H54 (cell line): ENCODE results near the gene SLC25A44.
"Not testable (repeated sequence)": the region's sequence is repeated elsewhere in the genome, so short reads cannot be mapped to it uniquely, and the experiment has no call there.

ENCODE experiments used
- DNase-seq: peaks from one replicate; pipeline ENCODE4 v3.0.0; 2011; ENCODE audit warnings: low spot score, mixed read lengths; ENCODE audit not compliant: insufficient read length
- FAIRE-seq: peaks from 3 replicates; lab custom pipeline; 2011; peaks lifted over from hg19 to GRCh38; lab: Jason Lieb, UNC
- POLR2A ChIP-seq: IDR thresholded peaks from 2 replicates; pipeline ENCODE4 v1.6.1; 2011; ENCODE audit warnings: low read depth, mild to moderate bottlenecking, low read length

SLC25A44 gene

DNA sequence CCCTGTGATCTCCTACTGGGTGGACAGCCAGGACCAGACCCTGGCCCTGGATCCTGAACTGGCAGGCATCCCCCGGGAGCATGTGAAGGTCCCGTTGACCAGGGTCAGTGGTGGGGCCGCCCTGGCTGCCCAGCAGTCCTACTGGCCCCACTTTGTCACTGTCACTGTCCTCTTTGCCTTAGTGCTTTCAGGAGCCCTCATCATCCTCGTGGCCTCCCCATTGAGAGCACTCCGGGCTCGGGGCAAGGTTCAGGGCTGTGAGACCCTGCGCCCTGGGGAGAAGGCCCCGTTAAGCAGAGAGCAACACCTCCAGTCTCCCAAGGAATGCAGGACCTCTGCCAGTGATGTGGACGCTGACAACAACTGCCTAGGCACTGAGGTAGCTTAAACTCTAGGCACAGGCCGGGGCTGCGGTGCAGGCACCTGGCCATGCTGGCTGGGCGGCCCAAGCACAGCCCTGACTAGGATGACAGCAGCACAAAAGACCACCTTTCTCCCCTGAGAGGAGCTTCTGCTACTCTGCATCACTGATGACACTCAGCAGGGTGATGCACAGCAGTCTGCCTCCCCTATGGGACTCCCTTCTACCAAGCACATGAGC, 17.2 kb upstream of the SLC25A44 start:
- no peak for TF ChIP-seq POLR2A
- DNase-seq (no peak), FAIRE-seq (no peak)

- no peak for FAIRE-seq
- TF ChIP-seq POLR2A: no peak
- no peak for DNase-seq
Observed at GRCh38 chr1:156177919-156178654, 15.8 kb upstream of the SLC25A44 start.

- no peak for FAIRE-seq
Observed at GRCh38 chr1:156180471-156180870, 13.4 kb upstream of the SLC25A44 start.

GRCh38 chr1:156181391-156181924, 12.4 kb upstream of the SLC25A44 start:
- FAIRE-seq, DNase-seq: not testable (repeated sequence)

More at GRCh38 chr1:156180471-156180870, 13.4 kb upstream of the SLC25A44 start:
- no peak for DNase-seq
- TF ChIP-seq POLR2A: no peak

DNA sequence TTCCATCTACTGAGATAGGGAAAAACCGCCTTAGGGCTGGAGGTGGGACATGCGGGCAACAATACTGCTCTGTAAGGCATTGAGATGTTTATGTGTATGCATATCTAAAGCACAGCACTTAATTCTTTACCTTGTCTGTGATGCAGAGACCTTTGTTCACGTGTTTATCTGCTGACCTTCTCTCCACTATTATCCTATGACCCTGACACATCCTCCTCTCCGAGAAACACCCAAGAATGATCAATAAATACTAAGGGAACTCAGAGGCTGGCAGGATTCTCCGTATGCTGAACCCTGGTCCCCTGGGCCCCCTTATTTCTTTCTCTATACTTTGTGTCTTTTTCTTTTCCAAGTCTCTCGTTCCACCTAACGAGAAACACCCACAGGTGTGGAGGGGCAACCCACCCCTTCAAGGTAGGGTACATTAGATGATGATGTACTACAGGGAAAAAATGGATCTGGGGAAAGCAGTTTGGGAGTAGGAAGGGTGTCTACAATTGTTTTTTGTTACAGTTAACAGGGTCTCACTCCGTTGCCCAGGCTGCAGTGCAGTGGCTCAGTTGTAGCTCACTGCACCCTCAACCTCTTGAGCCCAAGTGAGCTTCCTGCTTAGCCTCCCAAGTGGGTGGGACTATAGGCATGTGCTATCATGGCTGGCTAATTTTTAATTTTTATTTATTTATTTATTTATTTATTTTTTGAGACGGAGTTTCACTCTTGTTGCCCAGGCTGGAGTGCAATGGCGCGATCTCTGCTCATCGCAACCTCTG, 11.7 kb upstream of the SLC25A44 start:
- not testable (repeated sequence) for DNase-seq, FAIRE-seq

DNA sequence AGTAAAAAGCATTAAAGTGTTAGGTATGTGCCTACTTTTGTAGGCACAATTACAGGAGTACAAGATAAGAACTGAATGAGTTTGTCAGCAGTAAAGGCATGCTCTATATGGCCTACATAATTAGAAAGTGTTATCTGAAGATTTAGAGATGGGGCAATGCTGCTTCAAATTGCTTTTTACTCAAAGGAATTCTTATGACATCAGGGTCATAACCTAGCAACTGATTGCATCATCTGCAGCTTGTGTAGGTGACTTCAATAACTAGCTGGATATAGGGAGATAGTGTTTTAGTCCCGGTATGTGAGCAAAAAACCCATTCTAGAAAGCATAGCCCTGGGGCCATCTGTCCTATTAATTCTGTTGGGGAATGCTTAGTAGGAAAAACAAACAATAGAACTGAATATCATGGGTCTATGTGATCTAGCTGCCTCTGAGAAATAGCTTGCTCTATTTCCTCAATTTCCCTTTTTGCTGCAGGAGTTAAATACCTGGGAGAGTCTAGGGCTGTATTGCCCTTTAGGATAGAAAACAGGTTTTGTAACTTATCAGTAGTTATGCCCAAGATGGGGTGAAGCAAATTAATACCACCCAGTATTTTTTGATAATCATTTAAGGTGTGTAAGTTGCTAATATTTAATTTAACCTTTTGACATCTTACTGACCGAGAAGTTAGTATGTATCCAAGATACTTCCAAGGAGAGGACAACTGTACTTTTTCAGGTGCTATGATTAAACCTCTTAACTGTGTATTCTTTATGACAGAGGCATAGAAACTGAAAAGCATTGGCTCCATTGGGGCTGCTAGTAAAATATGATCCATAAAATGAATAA, 7.3 kb upstream of the SLC25A44 start:
- not testable (repeated sequence) for DNase-seq, FAIRE-seq

- not testable (repeated sequence) for FAIRE-seq, DNase-seq
Observed at GRCh38 chr1:156190265-156190664, 3.6 kb upstream of the SLC25A44 start.

- no peak for TF ChIP-seq POLR2A
- FAIRE-seq (no peak), DNase-seq (no peak)
Observed at GRCh38 chr1:156191292-156191964, 2.5 kb upstream of the SLC25A44 start.

GRCh38 chr1:156193208-156193487, 756 bp upstream of the SLC25A44 start:
- no peak for FAIRE-seq
- TF ChIP-seq POLR2A: no peak
- DNase-seq: no peak

DNA sequence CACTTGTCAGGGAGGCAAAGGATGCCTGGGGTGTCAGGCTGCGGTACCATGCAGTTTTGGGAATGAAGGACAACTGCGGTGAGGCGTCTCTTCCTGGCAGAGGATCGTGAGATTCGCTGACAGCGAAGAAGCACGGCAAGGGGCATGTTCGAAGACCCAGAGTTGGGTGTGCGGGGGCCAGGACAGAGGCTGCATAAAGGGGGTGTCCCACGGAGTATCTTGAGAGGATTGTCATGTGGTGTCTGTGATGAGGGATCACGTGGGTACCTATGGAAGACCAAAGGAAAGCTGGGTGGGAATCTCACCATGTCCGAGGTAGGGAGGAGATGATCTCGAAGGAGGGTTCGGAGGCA, 372 bp downstream of the SLC25A44 start:
- no peak for TF ChIP-seq POLR2A
- FAIRE-seq (no peak), DNase-seq (no peak)

DNA sequence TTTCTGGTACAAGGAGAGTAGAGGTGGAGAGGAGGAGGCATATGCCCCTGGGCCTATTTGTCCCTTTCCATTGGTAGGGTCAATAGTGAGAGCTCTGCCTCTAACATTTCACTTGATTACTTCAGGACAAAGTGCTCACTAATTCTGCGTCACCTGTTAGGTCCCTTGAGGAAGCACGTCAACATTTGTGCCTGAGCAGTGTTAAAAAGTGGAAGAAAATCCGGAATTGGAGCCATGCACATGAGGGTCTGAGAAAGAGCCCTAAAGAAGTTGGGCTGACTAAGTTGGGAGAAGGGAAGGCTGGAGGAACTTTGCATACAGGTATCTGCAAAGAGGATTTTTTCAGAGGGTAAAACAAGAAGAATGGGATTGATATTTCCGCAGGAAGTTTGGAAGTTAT, 1.9 kb downstream of the SLC25A44 start:
- TF ChIP-seq POLR2A: no peak
- DNase-seq (no peak), FAIRE-seq (no peak)

DNA sequence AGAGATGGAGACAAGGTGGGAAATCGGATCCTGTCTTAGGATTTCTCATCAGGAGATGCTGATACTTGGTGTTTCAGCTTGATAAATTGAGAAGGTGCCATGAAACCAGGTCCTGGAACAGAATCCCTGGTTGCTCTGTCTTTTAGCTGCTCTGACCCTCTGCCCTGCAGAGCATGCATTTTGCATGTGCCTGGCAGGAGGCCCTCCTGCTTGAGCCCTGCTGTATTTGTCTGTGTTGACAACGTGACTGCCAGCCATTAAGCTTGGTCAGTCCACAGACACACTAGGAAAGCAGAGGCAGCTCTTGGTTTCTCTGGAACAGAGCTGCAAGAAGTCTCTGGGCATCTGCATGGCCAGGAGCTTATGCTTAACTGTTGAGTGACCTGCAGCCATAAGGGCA, 2.5 kb downstream of the SLC25A44 start:
- FAIRE-seq: no peak
- TF ChIP-seq POLR2A: no peak
- DNase-seq: no peak

DNA sequence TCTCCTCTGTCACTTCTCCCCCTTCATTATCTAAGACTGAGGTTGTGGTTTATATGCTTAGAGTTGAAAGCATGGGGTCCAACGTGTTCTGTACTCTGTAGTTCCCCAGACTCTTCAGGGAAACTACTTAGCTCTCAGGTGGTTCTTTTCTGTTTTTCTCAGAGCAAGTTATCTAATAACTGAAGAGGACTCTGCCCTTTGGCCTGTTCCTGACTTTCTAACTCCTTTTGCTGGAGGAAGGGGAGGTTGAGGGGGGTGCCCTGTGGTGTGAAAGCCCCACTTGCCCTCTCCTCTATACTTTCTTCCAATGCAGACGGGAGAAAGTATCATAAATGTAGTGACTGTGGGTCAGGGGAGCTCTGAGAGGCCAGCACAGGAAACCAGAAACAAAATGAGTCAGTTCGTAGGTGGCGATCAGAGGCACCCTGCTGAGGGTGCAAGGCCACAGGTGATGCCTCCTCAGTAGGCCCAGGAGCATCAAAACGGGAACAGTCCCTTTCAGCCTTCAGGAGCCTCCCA, 5.0 kb downstream of the SLC25A44 start:
- no peak for TF ChIP-seq POLR2A
- DNase-seq (no peak), FAIRE-seq (no peak)

DNA sequence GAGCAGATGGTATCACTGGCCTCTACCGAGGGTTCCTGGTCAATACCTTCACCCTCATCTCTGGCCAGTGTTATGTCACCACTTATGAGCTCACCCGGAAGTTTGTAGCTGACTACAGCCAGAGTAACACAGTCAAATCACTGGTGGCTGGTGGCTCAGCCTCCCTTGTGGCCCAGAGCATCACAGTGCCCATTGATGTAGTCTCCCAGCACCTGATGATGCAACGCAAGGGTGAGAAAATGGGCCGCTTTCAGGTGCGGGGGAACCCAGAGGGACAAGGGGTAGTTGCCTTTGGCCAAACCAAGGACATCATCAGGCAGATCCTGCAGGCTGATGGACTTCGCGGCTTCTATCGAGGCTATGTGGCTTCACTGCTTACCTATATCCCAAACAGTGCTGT, 6.1 kb downstream of the SLC25A44 start:
- no peak for TF ChIP-seq POLR2A
- FAIRE-seq: no peak
- no peak for DNase-seq
